HG02763 (cell line): ENCODE results near the gene NRP2.
A peak's percentile ranks its signal among the peaks of the same experiment; 100 is the strongest.

Experiments used
- ATAC-seq: cut with Tn5 transposase; IDR thresholded peaks from one replicate; pipeline ENCODE4 v1.9.1; 2021; ENCODE audit warnings: mild to moderate bottlenecking, moderate library complexity; ENCODE audit not compliant: unreplicated experiment

The NRP2 gene, protein sequence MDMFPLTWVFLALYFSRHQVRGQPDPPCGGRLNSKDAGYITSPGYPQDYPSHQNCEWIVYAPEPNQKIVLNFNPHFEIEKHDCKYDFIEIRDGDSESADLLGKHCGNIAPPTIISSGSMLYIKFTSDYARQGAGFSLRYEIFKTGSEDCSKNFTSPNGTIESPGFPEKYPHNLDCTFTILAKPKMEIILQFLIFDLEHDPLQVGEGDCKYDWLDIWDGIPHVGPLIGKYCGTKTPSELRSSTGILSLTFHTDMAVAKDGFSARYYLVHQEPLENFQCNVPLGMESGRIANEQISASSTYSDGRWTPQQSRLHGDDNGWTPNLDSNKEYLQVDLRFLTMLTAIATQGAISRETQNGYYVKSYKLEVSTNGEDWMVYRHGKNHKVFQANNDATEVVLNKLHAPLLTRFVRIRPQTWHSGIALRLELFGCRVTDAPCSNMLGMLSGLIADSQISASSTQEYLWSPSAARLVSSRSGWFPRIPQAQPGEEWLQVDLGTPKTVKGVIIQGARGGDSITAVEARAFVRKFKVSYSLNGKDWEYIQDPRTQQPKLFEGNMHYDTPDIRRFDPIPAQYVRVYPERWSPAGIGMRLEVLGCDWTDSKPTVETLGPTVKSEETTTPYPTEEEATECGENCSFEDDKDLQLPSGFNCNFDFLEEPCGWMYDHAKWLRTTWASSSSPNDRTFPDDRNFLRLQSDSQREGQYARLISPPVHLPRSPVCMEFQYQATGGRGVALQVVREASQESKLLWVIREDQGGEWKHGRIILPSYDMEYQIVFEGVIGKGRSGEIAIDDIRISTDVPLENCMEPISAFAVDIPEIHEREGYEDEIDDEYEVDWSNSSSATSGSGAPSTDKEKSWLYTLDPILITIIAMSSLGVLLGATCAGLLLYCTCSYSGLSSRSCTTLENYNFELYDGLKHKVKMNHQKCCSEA

DNA sequence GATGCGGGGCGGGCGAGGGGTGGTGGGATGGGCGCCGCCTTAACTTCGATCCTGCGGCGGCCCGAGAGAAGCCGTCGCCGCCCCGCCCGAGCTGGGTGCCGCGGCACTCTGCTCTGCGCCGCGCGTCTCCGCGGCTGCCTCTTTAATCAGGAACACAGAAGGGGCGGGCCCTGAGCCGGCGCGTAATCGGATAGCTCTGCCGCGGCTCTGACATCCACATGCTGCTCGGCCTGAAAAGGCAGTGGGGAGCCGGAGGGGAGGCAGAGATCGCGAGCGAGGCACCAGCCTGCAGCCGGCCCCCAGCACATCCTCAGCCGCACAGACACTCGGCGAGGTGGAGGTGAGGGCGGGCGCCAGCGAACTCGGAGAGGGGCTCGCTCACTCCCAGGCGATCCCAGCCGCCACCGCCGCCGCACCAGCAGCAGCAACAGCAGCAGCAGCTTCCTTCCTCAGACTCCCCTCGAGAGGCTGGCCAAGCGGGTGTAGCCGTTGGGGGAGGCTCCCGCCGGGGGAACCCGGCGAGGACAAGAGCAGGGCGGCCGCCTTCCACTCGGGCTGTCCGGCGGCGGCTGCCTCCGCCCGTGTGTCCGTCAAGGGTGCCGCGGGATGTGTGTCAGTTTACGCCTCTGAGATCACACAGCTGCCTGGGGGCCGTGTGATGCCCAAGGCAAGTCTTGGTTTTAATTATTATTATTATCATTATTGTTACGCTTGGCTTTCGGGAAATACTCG is at the start of gene NRP2:
NRP2 (plus strand) TSS at position 263 of the 732 bp plus-strand sequence. CDS start 790 bp downstream, outside the sequence.
- ATAC-seq = peak; percentile 54

DNA sequence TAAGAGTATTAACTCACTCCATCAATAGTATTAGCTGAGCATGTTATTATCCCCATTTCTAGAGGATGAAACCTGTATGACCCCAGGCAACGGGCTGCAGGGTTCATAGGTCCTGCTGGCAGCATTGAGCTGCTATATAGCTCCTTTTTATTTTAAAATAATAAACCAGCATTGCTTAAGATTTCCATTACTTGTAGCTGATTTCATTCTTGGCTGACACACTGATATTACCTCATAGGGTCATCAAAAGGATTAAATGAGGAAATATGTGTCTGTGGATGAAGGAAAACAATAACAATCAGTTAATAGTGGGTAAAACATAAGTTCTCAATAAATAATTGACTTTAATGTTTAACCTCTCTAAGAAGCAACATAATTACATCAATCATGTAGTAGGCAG is 48.3 kb upstream of the NRP2 start:
- no peak for ATAC-seq

DNA sequence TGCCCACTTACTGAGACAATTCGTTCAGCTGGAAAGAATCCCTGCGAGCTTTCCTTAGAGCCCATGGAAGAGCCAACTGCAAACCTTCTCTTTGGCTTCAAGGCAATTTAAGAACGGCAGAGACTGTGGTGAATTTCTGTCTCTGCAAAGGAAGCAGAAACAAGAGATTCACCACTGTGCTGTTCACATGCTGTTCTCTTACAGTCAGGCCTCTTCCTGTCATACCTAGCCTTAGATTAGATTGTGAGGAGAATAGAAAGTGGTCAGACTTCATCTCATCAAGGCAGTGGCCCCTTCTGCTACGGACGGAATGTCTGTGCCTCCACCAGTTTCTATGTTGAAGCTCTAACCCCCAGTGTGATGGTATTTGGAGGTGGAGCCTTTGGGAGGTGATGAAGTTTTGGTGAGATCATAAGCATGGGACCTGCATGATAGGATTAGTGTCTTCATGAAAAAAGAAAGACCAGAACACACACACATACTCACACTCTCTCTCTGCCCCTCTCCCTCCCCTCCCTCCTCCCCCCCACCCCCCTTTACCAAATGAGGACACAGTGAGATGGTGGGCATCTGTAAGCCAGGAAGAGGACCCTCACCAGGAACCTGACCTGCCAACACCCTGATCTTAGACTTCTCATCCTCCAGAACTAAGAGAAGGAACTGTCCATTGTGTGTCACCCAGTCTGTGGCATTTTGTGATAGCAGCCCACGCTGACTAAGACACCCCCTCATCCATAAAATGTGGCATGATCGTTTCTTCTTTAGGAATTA is 45.6 kb upstream of the NRP2 start:
- no peak for ATAC-seq

DNA sequence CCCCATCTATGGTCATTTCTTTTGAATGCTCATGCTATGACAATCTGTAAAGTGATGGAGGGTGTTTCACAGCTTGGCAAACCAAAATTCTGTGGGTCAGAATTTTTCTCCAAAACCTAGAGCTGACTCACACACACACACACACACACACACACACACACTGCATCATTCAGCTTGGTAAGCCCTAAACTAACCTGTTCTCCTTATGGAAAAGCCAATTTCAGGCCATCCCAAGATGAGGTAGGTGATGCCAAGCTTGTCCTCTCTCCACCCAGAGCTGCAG is 45.0 kb upstream of the NRP2 start:
- no peak for ATAC-seq

DNA sequence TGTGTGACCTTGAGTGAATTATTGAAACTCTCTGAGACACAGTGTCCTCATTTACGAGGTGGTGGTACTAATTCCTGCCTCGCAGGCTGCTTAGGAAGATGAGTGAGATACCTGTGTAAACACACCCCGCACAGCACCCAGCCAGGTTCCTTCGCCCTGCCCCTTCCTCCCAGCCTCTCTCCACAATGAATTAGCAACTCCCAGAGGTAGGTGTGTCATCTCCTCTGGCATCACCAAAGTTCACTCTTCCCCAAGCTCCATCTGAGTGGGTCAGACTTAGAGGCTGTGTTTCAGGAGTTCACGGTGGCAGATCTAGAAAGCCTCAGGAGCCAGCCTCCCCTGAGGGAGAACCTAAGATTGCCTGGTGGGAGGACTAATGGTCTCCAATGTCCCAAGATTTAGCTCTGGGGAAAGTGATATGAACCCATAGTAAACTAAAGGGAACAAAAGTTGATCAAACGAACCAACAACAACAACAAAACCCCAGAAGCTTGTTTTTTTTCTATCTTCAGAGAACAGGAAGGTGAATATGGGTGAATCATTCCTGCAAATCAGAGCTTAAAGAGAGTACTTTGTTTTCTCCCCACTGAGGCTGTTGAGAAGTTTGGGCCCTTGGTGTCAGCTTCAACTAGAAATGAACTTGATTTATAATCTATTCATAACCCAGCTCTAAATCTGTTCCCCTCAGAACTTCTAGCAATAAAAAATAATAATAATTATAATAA is 44.4 kb upstream of the NRP2 start:
- ATAC-seq = no peak

DNA sequence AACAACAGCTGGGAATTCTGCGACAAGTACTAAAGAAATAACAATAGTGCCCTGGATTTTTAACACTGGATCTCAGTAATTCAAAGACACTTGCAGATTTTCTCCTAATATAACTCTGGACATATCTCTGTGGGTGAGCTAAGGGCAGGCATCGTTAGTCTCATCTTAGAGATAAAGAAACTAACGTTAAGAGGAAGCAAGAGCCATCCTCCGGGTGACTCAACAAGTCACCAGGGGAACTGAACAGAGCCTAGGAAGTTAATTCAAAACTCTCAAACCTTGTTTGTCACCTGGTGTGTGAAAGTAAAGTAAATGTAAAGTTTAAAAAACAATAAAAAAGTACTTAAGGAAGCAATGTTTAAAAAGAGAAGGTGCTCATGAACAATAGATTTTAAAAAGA is 41.6 kb upstream of the NRP2 start:
- no peak for ATAC-seq

DNA sequence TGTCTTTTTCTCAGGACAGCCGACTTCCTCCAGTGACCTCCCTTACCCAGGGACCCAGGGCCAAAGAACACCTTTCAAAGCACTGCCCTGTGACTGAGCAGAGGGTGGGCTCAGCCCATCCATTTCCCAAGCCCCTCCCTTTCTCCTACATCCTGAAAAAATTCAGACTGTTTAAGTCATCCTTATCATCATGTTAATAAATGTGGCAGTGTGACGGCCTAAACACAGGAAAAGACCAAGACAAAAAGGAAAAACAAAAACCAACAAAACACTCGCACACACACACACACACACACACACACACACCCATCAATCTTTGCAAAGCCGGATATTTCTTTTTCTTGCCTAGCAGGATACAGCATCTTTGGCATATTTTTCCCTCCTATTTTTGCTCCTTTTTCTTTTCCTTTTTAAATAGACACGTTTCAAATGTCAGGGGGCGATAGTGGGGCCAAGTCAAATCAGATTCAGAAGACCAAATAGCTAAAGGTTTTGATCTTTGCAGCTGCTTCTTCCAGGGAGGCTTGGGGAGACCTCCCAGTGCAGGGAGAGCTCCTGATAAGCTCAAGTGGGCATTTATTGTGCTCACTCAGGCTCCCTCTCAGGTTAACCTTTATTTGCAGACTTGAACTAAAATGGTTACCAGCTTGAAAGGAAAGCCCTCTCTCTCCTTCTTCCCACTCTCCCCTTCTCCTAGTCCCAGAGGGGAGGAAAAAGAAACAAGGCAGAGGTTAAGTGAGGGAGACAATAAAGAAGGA is 39.5 kb upstream of the NRP2 start:
- ATAC-seq = no peak

DNA sequence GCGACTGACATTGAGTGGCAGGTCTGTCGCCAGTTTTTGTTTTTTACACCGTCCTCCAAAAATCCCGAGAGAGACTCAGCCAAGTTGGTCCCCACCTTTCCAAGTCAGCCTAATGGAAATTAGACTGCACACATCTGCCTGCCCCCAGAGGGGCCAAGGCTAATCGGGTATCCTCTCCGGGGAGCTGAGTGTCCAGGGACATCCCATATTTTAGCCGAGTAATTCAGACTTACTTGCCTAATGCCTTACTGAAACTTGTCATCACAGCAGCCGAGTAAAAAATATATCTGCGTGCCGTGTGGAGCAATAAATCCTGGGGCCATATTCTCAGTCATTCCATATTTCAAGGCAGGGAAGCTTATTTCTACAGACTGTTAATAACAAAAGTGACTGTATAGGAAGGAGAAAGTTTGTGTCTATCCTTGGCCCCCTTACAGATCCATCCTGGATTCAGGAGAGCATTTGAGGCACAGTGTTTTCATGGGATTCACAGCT is 38.9 kb upstream of the NRP2 start:
- ATAC-seq = no peak

DNA sequence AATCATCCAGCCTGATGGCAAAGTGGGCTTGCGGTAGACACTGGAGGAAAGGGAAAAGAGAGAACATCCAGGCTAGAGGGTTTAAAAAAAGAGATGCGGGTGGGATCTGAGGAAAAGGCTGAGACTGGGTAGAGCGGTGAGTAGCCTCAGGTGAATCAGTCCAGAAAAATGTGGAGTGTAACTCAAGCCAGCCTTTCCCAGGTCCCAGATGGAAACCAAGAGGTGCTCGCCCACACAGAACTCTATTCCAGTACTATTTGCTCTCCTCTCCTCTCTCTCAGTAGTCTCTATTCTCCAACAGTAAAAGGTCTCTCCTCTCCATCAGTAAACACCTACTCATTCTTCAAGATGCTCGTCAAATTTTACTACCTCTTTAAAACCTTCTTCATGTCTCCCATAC is 38.3 kb upstream of the NRP2 start:
- no peak for ATAC-seq

DNA sequence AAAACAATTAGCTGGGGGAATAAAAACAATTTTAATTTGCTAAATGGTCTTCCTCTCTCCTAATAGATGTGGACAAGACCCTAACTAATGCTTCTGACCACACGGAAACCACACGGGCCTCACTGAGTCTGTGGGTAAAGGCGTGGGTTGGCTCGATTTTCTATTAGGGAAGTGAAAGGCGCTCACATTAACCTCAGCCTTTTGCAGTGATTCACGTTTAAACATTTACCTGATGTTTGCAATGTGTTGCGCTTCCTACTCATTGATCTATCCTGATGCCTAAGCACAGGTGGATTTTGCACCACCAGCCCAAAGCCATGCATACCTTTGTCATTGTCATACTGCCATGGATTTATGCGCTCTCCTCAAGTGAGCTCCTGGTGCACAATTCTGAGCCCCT is 35.6 kb upstream of the NRP2 start:
- peak; percentile 98 for ATAC-seq

DNA sequence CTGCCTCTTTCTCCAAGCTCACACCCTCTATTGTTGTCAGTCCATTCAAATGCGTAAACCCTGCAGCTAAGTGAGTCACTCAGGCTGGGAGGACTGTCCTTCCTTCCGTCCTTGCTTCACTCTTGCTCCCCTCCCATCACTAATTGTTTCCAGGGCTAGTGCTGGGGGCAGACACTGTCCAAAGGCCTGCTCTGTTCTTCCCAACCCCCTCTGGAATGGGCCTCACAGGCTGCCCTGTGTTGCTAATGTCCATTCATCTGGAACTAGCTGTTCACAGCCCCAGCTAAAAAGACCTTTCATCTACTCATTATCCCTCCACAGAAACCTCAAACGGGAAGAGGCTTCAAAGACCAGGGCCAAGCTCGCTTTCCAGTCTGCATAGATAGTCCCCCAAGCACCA is 31.9 kb upstream of the NRP2 start:
- no peak for ATAC-seq

DNA sequence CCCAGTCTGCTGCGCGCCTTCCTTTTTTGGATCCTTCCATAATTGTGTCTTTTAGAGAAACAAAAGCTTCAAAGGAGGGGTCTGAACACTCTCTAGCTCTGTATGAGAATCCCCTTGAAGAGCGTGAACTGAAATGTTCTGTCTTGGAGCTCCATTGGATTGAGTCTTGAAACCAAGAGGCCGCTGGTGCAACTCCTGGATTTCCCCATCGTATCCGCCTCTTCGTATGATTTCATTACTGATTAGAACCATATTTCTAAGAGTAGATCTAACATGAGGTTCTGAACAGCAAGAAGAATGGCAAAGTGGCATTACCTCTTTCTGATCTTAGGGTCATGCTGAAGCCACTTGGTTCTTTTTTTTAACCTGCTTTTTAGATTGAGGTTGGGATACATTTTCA is 31.4 kb upstream of the NRP2 start:
- ATAC-seq = no peak

DNA sequence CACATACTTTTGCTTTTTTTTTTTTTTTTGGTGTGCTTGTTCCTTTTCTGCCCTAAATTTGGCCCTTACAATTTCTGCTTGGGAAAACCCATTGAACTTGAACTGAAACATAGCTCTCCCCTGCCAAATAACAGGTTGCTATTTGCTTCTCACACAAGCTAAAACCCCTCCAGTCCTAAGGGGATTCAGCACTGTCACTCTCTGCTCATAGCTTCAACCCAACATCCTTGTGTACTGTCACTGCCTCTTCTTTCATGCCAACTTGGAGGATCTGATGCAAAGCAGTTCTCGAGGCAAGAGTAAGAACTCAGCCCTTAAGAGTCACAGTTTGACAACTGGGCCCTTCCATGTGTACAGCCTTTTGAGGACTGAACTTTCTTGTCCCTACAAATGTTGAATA is 30.6 kb upstream of the NRP2 start:
- ATAC-seq = no peak

DNA sequence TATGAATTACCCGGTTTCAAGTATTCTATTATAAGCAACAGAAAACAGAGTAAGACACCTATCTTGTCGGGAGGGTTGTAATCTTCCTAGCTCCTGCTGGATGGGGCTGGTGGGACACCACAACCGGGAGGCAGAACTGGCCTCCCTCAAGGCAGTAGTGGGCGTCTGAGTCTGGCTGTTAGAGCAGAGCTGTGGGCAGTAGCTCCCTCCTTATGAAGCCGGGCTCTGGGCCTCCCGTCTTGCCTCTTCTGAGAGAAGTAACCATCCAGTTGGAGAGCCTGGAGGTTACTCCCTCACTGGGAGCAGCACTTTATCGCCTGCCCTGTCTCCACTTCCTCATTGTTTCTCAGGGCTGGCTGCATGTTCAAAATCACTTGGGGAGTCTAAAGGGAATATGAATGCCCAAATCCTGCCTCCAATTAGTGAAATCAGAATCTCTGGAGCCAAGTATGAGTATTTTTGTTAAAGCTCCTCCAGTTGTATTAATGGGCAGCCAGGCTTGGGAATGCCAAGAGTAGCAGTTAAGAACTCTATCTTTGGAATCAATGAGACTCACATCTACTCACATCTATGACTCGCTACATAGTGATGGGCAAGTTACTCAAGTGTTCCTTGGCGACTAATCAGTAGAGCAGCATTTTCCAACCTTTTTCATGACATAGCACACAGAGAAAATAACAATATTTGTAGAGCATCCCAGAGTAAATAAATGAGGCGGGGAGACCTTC is 27.3 kb upstream of the NRP2 start:
- no peak for ATAC-seq

DNA sequence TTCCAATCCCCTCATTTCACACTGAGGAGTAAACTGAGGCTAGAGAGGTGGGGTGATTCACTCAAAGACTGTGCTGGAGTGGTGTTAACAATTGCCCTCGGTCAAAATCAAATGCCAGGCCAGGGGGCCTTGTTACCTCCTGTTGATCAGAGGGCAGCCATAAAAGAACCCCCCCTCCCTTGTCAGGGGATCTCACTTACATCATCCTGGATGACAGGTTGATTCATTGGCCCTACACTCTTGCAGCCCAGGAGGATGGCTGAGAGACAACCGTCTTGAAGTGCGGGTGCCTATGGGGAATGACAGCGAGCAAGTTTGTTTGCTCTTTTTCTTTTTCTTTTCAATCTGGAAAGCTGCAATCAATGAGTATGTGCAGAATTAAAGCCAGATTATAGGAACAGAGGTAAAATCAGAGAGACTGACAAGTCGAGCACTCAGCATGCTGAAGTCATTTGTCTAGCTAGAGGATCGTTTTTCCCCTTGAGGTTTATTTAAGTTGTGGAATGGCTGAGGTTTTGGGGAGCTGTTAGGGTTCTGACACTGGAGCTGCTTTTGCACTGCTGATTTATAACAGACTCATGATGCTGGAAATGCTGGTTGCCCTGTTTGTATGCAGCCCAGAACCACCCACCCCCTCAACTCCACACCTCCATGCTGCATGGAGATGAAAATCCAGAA is 26.4 kb upstream of the NRP2 start:
- no peak for ATAC-seq

DNA sequence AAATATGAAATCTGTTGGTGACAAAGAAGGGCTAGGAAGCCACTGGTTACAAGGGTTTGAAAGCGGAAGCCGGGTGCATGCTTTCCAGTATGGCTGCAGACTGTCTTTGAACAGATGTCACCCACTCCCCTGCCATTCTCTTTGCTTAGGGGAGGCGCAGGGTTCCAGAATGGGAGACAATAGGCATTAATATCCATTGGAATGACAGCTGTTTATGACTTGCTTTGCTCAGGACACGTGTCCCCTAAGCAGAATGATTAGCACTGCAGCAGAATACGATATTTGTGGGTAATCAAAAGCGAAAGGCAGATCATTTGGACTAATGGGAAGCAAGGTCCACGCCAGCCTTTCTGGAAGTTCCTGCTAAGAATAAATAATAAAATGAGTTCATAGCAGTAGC is 25.8 kb upstream of the NRP2 start:
- ATAC-seq = no peak

DNA sequence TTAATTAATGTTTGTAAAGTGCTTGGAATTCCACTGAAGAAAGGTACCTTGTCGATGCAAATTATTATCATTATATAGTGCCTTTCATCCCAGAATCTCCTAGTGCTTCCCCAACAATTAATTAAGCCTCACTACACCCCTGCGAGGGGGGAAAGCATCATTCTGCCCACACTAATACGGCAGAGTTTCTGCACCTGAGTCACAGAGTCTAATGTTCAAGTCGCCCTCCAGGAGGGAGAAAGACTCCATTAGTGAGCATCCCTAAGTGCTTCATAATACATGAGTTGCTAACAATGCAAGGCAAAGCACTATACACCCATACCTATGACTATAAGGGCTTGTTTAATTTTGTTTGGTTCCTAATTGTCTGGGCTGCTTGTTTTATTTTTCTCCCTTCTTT is 25.4 kb upstream of the NRP2 start:
- ATAC-seq = no peak

DNA sequence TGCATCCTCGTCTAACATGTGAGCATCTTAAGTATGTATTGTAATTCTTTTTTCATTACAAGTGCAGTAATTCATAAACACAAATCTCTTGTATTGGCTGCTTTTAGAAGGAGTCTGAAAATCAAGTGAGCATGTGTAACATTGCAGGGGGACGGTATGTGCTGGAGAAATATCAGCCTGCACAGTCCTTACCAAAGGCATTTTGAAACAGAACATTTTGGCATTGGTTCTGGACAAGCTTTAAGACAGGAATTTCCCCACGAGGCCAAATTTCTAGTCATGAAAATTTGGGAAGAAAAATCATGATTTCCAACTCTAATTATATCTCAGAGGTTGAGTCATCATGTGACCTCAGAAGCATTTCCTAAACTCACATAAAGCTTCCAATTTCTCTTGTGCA is 24.7 kb upstream of the NRP2 start:
- no peak for ATAC-seq
